Activated T-helper 1 cell treated with anti-CD3 and anti-CD28 coated beads, Interleukin-12 subunit alpha, Interleukin-12 subunit beta, Interleukin-2, Interleukin-4 antibody, amounts not matched to agents 30 ng/mL and 10 ng/mL and 1 ng/mL, durations not matched to agents 14 hours and 24 hours and 36 hours (primary cell): ENCODE data around the gene PSTPIP2. TPM values are rescaled to one million over a fixed set of nuclear protein-coding genes. Genes with fewer than 3 reads are reported as not detected.

Experiments used
- DNase-seq: peaks from one replicate; pipeline ENCODE4 v3.0.0; 2021; ENCODE audit warnings: low spot score
- H3K27ac Mint-ChIP-seq: one replicate; pipeline ENCODE4 v1.8.0; 2021; ENCODE audit warnings: mild to moderate bottlenecking, mixed read lengths
- H3K27me3 Mint-ChIP-seq: one replicate; pipeline ENCODE4 v1.8.0; 2022; ENCODE audit warnings: mild to moderate bottlenecking, moderate library complexity, mixed read lengths; ENCODE audit not compliant: insufficient read depth
- H3K36me3 Mint-ChIP-seq: one replicate; pipeline ENCODE4 v1.8.0; 2021; ENCODE audit warnings: low read depth, mixed read lengths
- H3K4me1 Mint-ChIP-seq: one replicate; pipeline ENCODE4 v1.8.0; 2021; ENCODE audit warnings: low read depth, mixed read lengths
- H3K4me3 Mint-ChIP-seq: one replicate; pipeline ENCODE4 v1.8.0; 2021; ENCODE audit warnings: mild to moderate bottlenecking, moderate library complexity, mixed read lengths
- H3K9me3 Mint-ChIP-seq: one replicate; pipeline ENCODE4 v1.8.0; 2021; ENCODE audit warnings: mixed read lengths
- intact Hi-C: fragments of 100-400 bp; cut with micrococcal nuclease; formaldehyde crosslinking; loops from one replicate; pipeline ENCODE4 v1.15.1; 2024
- total RNA-seq: library from RNA; stranded (reverse); gene quantifications from 2 replicates; pipeline ENCODE4 v1.2.3, GENCODE V29; 2022

The PSTPIP2 gene
- total RNA-seq, 1 donor from 2014 or later: 19.2 TPM

DNA sequence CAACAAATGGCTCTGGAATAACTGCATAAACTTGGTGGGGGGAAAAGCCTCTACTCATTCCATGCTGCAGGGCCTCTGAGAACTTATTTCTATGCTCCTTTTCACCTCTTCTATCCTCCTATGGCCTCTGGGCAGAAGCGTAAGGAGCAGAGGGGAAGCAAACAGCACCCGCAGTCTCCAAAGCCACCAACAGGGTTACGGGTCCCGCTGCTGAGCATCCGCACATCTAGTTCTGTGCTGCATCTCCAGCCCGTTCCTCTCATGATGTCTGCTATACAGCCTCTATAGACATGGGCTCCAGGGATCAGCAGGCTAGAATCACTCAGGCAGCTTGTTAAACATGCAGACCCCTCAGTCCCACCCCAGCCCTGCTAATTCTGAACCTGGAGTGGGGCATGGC, 25.9 kb downstream of the PSTPIP2 start:
- Mint-ChIP-seq H3K36me3 (peaks cover 4% of the 10 kb centered on the region), H3K27me3 (no peaks in the 10 kb centered on the region), H3K9me3 (no peaks in the 10 kb centered on the region), H3K4me1 (peaks cover 23% of the 10 kb centered on the region), H3K4me3 (no peak overlapping the region), H3K27ac (no peak overlapping the region)
- intact Hi-C loops: no loop called here
- DNase-seq: no peak

DNA sequence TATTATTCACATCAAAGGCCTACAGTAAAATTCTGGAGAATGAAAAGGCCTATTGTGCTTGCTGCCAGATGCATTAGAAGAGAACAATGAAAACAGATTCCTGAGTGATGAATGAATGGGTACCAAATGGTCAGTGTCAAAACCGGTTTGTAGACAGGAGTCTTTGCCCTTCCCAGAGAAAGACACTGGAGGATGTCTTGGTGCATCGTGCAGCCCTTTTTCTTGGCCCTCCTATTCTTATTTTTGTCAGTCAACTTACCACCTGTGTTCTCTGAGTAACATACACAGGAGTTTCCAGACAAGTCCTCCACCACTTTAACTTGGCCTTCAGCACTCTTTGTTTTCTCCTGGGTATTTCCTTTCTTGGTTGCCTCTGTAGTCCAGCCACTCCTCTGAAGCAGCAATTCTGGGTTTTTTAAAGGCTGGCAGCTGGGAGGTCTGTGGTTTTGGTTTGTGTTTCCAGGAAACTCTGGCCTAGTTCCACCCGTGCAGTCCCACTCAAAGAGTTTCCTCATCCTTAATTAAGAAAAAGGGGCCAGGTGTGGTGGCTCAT, 29.4 kb downstream of the PSTPIP2 start:
- Mint-ChIP-seq H3K27me3 (no peaks in the 10 kb centered on the region), H3K27ac (peak overlapping the region; percentile 76), H3K9me3 (no peaks in the 10 kb centered on the region), H3K4me1 (peaks cover 34% of the 10 kb centered on the region), H3K4me3 (peak overlapping the region; percentile 12), H3K36me3 (peaks cover 15% of the 10 kb centered on the region)
- intact Hi-C loops: no loop called here
- peak; percentile 21 for DNase-seq

DNA sequence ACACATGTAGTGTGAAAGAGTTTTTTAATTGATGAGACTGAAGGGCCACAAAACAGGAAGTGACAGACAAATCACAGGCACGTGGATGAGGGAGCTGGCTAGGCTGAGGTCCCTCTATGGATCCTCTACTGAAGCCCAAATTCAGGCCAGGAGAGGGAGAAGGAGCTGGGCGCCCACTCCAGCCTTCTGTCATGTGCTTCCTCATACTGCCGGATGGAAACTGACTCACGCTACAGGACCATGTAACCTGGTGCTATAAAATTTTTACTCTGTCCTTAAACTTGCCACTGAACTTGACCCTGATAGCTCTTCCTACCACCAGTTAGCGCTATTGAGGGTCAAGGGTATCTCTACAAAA, 31.3 kb downstream of the PSTPIP2 start:
- Mint-ChIP-seq H3K4me1 (peaks cover 34% of the 10 kb centered on the region), H3K27ac (no peak overlapping the region), H3K9me3 (no peaks in the 10 kb centered on the region), H3K4me3 (no peak overlapping the region), H3K27me3 (no peaks in the 10 kb centered on the region), H3K36me3 (peaks cover 15% of the 10 kb centered on the region)
- DNase-seq: no peak
- intact Hi-C loops: loop anchor here (2.0 kb wide), 1 partner anchor 14 kb away; no protein-coding TSS in a partner anchor

DNA sequence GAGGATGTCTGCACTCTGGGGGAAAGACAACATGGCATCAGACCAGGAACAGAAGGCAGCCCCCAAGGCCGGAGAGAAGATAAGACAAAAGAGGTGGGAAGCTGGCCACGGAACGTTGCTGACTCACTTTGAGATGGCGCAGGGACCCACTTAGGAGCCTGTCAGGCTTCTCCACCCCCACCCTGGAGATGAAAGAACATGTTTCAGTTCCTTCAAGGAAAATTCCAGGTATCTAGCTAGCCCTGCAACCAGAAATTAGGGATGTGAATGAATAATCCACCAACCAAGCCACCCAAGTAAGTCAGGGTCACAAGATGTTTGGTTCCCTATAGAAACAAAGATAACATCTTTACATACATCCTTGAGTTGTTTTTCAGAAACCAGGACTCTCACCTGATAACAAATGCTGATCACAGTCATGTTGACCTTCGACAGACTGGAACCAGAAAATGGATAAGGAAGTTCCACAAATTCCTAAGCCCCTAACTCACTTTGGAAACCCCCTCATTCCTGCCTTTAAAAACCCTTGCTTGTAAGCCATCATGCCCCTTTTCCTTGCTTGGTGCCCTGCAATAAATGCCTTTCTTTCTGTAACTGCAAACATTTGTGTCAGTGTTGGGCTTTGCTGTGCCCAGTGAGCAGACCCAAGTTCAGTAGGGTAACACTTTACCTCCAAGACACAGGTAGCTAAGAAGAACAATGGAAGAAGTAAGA, 31.9 kb downstream of the PSTPIP2 start:
- H3K27me3 Mint-ChIP-seq: no peaks in the 10 kb centered on the region
- H3K36me3 Mint-ChIP-seq: peaks cover 15% of the 10 kb centered on the region
- no peak for DNase-seq
- H3K9me3 Mint-ChIP-seq: no peaks in the 10 kb centered on the region
- intact Hi-C loops: loop anchor here (2.0 kb wide), 1 partner anchor 15 kb away; no protein-coding TSS in a partner anchor
- H3K4me3 Mint-ChIP-seq: no peak overlapping the region
- H3K4me1 Mint-ChIP-seq: peaks cover 34% of the 10 kb centered on the region
- H3K27ac Mint-ChIP-seq: no peak overlapping the region

DNA sequence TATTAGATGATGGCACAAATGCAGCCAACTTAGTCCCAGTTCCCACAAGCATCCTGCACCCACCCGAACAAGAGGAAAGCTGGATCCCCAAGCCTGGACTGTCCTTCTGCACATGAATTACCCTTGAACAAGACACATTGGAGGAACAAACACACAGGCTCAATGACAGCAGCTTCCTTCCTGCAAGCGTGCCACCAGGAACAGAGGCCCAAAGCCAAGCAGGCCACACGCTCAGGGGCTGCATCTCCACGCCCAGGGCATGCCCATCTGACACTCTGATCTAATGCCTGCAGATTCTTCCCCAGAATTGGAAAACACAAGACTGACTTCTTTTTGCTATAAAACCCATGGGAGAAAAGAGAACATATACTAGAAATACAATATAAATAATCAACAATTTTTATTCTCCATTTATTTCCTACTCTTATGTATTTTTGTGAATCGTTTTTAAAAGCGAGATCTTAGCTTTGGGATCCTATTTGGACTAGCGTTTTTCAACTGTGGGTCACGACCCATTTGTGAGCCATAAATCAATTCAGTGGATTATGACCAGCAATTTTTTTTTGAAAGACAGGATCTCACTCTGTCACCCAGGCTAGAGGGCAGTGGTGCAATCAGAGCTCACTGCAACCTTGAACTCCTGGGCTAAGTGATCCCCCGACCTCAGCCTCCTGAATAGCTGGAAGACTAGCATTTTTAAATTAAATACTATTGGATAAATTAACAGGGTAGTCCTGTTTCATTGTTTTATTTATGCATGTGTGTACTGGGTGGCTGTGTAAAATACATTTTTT, 34.4 kb downstream of the PSTPIP2 start:
- Mint-ChIP-seq H3K27ac (no peak overlapping the region), H3K36me3 (peaks cover 13% of the 10 kb centered on the region), H3K9me3 (no peaks in the 10 kb centered on the region), H3K4me1 (peaks cover 24% of the 10 kb centered on the region), H3K27me3 (no peaks in the 10 kb centered on the region), H3K4me3 (no peak overlapping the region)
- DNase-seq: no peak
- intact Hi-C loops: no loop called here

DNA sequence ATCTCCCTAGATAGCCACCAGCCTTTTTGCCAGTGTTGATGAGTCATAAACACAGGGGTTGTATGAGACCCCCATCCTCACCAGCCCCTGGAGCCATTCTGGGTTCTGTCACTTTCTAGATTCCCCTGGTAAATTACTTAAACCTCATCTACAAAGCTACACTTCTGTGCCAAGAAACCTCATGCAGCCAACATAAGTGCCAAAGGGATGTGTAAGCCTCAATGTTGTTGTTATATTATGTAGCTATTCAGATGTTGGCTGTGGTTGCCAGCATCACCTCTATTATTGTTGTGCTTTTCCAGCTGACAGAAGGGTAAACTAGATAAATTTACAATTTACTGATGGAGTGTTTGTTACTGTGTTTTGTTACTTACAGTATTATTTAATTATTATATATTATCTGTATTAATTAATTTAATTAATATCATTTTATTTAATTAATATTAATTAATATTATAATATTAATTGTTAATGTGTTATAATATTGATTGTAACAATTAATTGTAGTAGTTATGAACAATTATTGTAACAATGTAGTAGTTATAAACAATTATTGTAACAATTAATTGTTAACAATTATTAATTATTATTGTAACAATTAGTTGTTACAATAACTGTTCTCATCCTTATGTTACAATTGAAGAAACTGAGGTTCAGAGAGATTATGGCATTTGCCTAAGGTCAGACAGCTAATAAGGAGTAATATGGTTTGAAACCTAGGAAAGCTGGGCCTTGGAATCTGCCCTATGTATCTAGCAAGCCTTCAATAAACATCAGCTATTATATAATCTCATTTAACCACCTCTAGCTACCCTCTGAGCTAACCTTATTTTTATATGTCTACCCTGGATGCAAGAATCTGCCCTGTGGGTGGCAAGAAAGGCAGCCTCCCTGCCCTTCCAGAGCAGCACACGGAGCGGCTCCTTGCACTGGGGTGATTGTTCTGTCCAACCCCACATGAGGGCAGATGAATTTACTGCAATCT, 36.1 kb downstream of the PSTPIP2 start:
- intact Hi-C loops: no loop called here
- H3K4me3 Mint-ChIP-seq: no peak overlapping the region
- peaks cover 10% of the 10 kb centered on the region for H3K4me1 Mint-ChIP-seq
- H3K36me3 Mint-ChIP-seq: peaks cover 14% of the 10 kb centered on the region
- no peaks in the 10 kb centered on the region for H3K27me3 Mint-ChIP-seq
- no peak for DNase-seq
- H3K9me3 Mint-ChIP-seq: no peaks in the 10 kb centered on the region
- no peak overlapping the region for H3K27ac Mint-ChIP-seq

DNA sequence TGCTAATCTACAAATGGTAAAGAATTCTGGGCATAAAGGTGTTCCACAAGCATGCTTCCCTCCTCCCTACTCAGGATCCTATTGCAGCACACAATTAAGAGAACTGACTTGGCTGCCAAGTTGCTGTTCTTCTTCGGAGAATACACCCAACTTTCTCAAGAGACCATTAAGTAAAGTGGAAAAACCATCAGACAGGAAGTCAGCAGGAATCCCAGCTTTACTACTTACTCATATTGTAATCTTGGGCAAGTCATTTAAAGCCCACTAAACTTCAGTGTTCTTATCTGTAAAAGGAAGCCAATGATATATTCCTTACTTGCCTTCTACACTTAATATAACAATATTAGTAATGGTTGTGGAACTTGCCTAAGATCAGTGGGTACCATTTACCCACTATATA, 37.8 kb downstream of the PSTPIP2 start:
- H3K27me3 Mint-ChIP-seq: peaks cover 1% of the 10 kb centered on the region
- intact Hi-C loops: no loop called here
- no peaks in the 10 kb centered on the region for H3K9me3 Mint-ChIP-seq

DNA sequence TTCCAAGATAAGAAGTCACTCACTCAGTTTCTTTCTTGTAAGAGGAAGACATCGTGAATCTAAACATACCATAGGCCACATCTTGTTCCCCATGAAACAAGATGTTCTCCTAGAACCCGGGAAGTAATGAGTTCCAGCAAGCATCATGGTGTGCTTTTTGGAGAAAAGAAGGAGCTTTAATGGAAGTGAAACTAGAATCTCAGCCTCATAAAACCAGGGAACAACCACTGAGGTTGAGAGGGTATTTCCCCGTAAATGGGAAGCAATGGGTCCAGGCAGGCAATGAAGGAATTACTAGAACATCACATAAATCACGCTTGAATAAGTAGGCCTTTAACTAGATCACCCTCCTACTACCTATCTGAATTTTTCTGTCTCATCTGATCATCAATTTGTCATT, 40.3 kb downstream of the PSTPIP2 start:
- peaks cover 15% of the 10 kb centered on the region for H3K27me3 Mint-ChIP-seq
- H3K36me3 Mint-ChIP-seq: peaks cover 7% of the 10 kb centered on the region
- no peaks in the 10 kb centered on the region for H3K9me3 Mint-ChIP-seq
- peaks cover 14% of the 10 kb centered on the region for H3K4me1 Mint-ChIP-seq
- DNase-seq: no peak
- H3K4me3 Mint-ChIP-seq: no peak overlapping the region
- intact Hi-C loops: no loop called here
- no peak overlapping the region for H3K27ac Mint-ChIP-seq

More for the DNA sequence above, 37.8 kb downstream of the PSTPIP2 start:
- H3K4me3 Mint-ChIP-seq: no peak overlapping the region
- no peak for DNase-seq
- no peak overlapping the region for H3K27ac Mint-ChIP-seq
- peaks cover under 1% of the 10 kb centered on the region for H3K4me1 Mint-ChIP-seq
- H3K36me3 Mint-ChIP-seq: peaks cover 3% of the 10 kb centered on the region

DNA sequence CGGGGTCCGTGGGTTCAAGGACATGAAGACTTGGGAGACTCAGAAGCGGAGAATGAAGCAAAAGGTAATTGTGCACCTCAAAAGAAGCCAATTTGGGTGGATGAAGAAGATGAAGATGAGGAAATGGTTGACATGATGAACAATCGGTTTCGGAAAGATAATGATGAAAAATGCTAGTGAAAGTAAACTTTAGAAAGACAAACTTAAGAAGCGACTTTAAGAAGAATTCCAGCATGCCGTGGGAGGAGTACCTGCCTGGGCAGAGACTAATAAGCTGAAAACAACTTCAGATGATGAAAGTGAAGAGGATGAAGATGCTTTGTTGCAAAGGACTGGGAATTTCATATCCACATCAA, 43.5 kb downstream of the PSTPIP2 start:
- no peak for DNase-seq
- H3K4me1 Mint-ChIP-seq: peaks cover 14% of the 10 kb centered on the region
- H3K4me3 Mint-ChIP-seq: peak overlapping the region; percentile 86
- no peaks in the 10 kb centered on the region for H3K9me3 Mint-ChIP-seq
- H3K36me3 Mint-ChIP-seq: peaks cover 7% of the 10 kb centered on the region
- peak overlapping the region; percentile 59 for H3K27ac Mint-ChIP-seq
- peaks cover 21% of the 10 kb centered on the region for H3K27me3 Mint-ChIP-seq
- intact Hi-C loops: loop anchor here (1.0 to 2.0 kb wide), 5 partner anchors 15 to 61 kb away; partner anchors contain the start of genes EPG5 and PSTPIP2

DNA sequence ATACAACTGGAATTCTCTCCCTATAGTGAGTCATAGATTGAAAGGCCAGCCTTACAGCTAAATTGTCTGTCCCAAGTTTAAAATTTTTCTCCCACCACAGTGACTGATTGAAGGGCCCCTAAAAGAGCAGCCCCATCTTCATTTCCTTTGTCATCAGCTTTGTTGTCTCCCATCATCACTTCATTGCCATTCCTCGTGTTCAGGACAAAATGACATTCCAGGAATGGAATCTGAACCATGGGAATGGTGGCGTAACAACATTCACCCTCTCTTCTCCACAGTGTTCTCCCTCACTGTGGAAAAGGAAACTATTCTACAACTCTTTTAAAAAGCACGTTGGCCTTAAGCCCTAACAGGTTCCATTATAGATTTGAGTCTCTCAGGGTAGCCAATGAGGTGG, 52.1 kb downstream of the PSTPIP2 start:
- H3K36me3 Mint-ChIP-seq: no peaks in the 10 kb centered on the region
- H3K9me3 Mint-ChIP-seq: no peaks in the 10 kb centered on the region
- no peak for DNase-seq
- no peak overlapping the region for H3K4me3 Mint-ChIP-seq
- intact Hi-C loops: no loop called here
- H3K4me1 Mint-ChIP-seq: no peaks in the 10 kb centered on the region
- peaks cover 12% of the 10 kb centered on the region for H3K27me3 Mint-ChIP-seq
- no peak overlapping the region for H3K27ac Mint-ChIP-seq

DNA sequence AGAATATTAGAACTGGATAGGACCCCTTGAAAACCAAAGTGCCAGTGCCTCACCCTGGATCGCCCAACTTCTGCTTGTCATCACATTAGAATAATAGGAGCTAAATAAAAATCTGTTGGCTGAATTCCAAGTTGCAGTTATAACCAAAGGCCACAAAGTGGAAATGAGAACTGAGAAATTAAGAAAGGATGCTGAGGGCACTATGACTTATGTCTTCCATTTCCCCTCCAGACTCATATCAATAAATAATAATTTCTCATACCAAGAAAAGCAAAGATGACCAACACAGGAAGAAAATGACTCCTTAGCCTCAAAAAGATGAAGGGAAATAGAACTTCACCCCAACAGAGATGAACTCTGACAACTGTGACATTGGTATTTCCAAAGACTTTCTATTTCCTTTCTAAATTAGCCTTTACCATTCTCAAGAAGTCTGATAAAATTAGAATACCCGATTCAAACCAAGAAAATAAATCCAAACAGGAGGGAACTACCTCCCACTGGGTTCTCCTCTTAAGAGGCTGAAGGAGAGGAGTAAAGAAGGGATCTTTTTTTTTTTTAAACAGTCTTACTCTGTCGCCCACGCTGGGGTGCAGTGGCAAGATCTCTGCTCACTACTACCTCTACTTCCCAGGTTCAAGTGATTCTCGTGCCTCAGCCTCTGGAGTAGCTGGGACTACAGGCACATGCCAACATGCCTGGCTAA, 58.4 kb downstream of the PSTPIP2 start:
- intact Hi-C loops: loop anchor here (1.0 to 2.0 kb wide), 7 partner anchors 15 to 237 kb away; partner anchors contain the start of gene EPG5
- no peak for DNase-seq
- Mint-ChIP-seq H3K4me1 (peaks cover 11% of the 10 kb centered on the region), H3K36me3 (peaks cover 16% of the 10 kb centered on the region), H3K27me3 (peaks cover 9% of the 10 kb centered on the region), H3K27ac (peak overlapping the region; percentile 3), H3K4me3 (no peak overlapping the region), H3K9me3 (no peaks in the 10 kb centered on the region)

DNA sequence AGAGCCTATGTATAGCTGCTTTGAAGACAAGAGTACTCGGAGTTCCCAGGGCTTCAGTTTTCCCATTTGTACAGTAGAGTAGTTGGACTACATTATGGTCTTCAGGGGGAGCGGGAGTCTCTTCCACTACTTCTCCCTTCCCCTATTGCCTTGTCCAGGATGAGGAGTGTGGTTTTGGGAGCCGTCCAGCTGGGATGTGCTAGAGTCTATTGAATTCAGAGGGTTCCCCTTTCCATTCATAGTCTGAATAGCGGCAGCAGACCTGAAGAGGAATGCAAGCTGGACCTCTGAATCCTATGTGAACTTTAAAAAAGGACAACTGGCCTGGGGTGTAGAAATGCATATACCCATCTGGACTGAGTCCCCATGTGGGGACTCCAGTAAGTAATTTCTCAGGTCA, 61.4 kb downstream of the PSTPIP2 start:
- no peak overlapping the region for H3K4me3 Mint-ChIP-seq
- no peak for DNase-seq
- no peaks in the 10 kb centered on the region for H3K9me3 Mint-ChIP-seq
- peaks cover 11% of the 10 kb centered on the region for H3K4me1 Mint-ChIP-seq
- peaks cover 16% of the 10 kb centered on the region for H3K36me3 Mint-ChIP-seq
- no peak overlapping the region for H3K27ac Mint-ChIP-seq
- no peaks in the 10 kb centered on the region for H3K27me3 Mint-ChIP-seq
- intact Hi-C loops: no loop called here
